GM18505 (cell line): ENCODE measurements around the gene CX3CL1.

Experiments used
- ATAC-seq: cut with Tn5 transposase; IDR thresholded peaks from one replicate; pipeline ENCODE4 v1.9.1; 2021; ENCODE audit not compliant: unreplicated experiment
- POLR2A ChIP-seq: IDR thresholded peaks from 4 replicates; pipeline ENCODE4 v1.6.1; 2011; ENCODE audit warnings: borderline replicate concordance; ENCODE audit not compliant: insufficient read depth, insufficient read length; ENCODE audit errors: extremely low read depth

The CX3CL1 gene

GRCh38 chr16:57411362-57411976 is 39.2 kb downstream of the CX3CL1 start:
- TF ChIP-seq POLR2A, result no peak
- no peak for ATAC-seq

- TF ChIP-seq POLR2A, result no peak
- no peak for ATAC-seq
Observed at GRCh38 chr16:57412584-57412983, 40.3 kb downstream of the CX3CL1 start.

GRCh38 chr16:57413301-57413730 is 41.0 kb downstream of the CX3CL1 start:
- peak; percentile 29 for TF ChIP-seq POLR2A
- peak; percentile 67 for ATAC-seq

- no peak for ATAC-seq
- TF ChIP-seq POLR2A, result no peak
Observed at GRCh38 chr16:57413733-57414132, 41.4 kb downstream of the CX3CL1 start.

GRCh38 chr16:57416084-57416483 is 43.8 kb downstream of the CX3CL1 start:
- no peak for TF ChIP-seq POLR2A
- ATAC-seq, result no peak

GRCh38 chr16:57419506-57419905 is 47.2 kb downstream of the CX3CL1 start:
- no peak for TF ChIP-seq POLR2A
- no peak for ATAC-seq

- ATAC-seq, result no peak
Observed at GRCh38 chr16:57422026-57422944, 50.0 kb downstream of the CX3CL1 start.

GRCh38 chr16:57423152-57423551 is 50.9 kb downstream of the CX3CL1 start:
- ATAC-seq, result no peak
- no peak for TF ChIP-seq POLR2A

More at GRCh38 chr16:57422026-57422944, 50.0 kb downstream of the CX3CL1 start:
- TF ChIP-seq POLR2A, result no peak

- TF ChIP-seq POLR2A, result no peak
- ATAC-seq, result no peak
Observed at GRCh38 chr16:57424583-57424982, 52.3 kb downstream of the CX3CL1 start.

- no peak for TF ChIP-seq POLR2A
- no peak for ATAC-seq
Observed at GRCh38 chr16:57426356-57426755, 54.1 kb downstream of the CX3CL1 start.

- no peak for TF ChIP-seq POLR2A
- no peak for ATAC-seq
Observed at GRCh38 chr16:57427307-57427706, 55.0 kb downstream of the CX3CL1 start.

GRCh38 chr16:57427824-57428223 is 55.5 kb downstream of the CX3CL1 start:
- TF ChIP-seq POLR2A, result no peak
- no peak for ATAC-seq

GRCh38 chr16:57430955-57431354 is 58.7 kb downstream of the CX3CL1 start:
- no peak for TF ChIP-seq POLR2A
- no peak for ATAC-seq

- ATAC-seq, result no peak
- no peak for TF ChIP-seq POLR2A
Observed at GRCh38 chr16:57432505-57432904, 60.2 kb downstream of the CX3CL1 start.

- no peak for TF ChIP-seq POLR2A
- ATAC-seq, result no peak
Observed at GRCh38 chr16:57432989-57433388, 60.7 kb downstream of the CX3CL1 start.

GRCh38 chr16:57434003-57434402 is 61.7 kb downstream of the CX3CL1 start:
- TF ChIP-seq POLR2A, result no peak
- no peak for ATAC-seq
